C4-2B (cell line): ENCODE results near the gene LEF1.

ENCODE experiments used
- H3K27ac ChIP-seq: fragments of 450-650 bp; 2 replicates; pipeline ENCODE4 v1.5.1; 2017
- ZFX ChIP-seq: fragments of 450-650 bp; IDR thresholded peaks from 2 replicates; pipeline ENCODE4 v1.6.1; 2017
- TF ChIP-seq, protein P1 (sequence below): fragments of 450-650 bp; conservative IDR thresholded peaks from 2 replicates; pipeline ENCODE4 v1.5.1; 2017; ENCODE audit warnings: mild to moderate bottlenecking

Gene LEF1

DNA sequence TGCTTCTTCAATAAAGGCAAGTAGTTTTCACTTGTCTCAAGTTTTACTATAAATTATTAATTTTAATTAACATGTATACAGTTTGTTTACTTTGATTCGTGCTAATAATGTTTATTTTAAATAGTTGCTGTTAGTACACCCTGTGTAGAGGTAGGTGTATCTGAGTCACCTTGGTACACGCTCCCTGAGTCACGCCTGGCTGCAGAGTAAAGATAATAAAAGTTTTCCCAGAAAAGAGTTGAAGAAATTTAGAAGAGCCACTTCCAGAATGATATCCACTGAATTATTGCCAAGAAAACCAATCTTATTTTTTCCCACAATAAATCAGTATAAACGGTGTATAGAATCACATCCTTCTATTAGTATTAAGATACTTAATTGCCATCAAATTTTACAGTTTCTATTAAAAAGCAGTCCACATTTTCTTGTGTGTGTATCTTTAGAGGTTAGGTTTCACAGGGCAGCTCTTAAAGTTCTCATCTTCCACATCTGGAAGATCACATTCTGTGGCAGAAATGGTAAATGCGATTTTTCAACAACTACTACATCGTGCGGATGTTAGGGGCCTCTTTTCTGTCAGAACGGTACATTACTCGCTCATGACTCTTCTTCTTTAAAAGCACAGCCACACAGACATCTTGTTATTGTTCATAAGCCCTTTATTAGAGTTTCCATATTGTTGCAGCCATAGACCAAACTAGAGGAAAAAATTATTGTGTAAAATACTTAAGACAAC lies 123.6 kb downstream of the LEF1 start:
- no peak overlapping the region for H3K27ac ChIP-seq
- TF ChIP-seq, protein P1, sequence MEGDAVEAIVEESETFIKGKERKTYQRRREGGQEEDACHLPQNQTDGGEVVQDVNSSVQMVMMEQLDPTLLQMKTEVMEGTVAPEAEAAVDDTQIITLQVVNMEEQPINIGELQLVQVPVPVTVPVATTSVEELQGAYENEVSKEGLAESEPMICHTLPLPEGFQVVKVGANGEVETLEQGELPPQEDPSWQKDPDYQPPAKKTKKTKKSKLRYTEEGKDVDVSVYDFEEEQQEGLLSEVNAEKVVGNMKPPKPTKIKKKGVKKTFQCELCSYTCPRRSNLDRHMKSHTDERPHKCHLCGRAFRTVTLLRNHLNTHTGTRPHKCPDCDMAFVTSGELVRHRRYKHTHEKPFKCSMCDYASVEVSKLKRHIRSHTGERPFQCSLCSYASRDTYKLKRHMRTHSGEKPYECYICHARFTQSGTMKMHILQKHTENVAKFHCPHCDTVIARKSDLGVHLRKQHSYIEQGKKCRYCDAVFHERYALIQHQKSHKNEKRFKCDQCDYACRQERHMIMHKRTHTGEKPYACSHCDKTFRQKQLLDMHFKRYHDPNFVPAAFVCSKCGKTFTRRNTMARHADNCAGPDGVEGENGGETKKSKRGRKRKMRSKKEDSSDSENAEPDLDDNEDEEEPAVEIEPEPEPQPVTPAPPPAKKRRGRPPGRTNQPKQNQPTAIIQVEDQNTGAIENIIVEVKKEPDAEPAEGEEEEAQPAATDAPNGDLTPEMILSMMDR = no peak
- no peak for TF ChIP-seq ZFX

DNA sequence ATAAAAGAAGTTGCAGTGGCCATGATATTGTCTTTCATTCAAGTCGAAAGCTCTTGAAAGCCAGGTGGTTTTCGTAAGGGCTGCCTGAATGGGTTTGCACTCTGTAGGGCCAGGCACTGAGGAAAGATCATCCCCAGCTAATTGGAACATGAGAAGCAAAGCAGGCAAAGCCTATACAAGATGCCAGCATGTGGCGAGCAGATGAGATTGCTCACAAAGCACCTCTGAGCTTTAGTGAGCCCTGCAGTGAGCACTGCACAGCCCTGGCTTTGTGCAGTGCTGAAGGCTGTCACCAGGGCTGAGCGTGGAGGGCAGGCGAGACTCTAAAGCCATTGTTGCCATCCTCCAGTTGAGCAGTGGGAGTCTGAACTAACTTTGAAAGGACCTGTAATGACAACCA lies 125.2 kb downstream of the LEF1 start:
- TF ChIP-seq ZFX = no peak
- TF ChIP-seq, protein P1 = no peak
- H3K27ac ChIP-seq = no peak overlapping the region

DNA sequence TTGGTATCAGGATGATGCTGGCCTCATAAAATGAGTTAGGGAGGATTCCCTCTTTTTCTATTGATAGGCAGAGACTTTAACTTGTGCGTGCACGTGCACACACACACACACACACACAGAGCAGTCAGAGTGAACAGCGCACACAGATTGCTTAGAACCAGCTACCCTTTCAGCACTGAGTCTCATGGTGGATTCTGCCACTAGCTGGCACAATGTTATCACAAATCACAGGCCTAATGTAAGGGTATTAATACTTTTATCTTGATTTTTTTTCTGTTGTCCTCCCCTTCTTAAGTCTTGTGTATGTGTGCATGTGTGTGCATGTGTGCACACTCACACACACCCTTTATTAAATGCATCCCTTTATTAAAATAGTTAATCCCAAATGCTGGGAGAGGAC lies 125.8 kb downstream of the LEF1 start:
- TF ChIP-seq, protein P1 = no peak
- TF ChIP-seq ZFX = no peak
- no peak overlapping the region for H3K27ac ChIP-seq

DNA sequence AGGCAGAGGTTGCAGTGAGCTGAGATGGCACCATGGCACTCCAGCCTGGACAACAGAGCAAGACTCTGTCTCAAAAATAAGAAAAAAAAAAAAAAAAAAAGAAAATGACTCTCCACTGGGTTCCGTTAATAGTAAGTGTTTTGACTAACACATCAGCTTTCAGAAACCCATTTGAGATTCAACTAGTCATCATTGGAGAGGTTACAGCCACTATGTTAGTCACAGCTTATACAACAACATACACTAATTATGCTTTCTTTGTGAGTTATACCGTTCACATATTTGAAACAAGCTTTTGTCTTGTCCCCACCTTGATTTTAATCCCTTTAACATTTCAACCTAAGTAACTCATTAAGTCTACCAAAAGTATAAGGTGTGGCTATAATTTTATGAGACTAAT lies 130.8 kb downstream of the LEF1 start:
- TF ChIP-seq ZFX = no peak
- TF ChIP-seq, protein P1 = no peak
- no peak overlapping the region for H3K27ac ChIP-seq

DNA sequence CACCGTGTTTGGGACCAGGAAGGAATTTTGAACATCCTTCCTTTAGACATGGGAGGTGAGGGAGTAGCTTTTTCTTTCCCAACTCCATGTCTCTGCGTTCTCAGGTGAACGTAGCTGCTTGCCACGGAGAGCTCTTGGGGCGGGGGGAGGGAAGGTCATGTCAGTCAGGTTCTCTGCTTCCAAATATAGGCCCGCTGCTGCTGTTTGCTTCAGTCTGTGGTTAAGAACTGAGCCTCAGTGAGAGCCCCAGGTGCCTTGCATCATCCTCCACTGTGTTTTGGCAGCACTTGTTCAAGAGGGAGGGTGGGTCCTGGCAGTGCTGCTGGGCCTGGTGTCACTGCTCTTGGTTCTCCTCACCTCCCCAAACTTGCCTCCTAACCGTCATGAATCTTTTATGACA lies 132.5 kb downstream of the LEF1 start:
- H3K27ac ChIP-seq = no peak overlapping the region
- TF ChIP-seq ZFX = no peak
- TF ChIP-seq, protein P1 = no peak

DNA sequence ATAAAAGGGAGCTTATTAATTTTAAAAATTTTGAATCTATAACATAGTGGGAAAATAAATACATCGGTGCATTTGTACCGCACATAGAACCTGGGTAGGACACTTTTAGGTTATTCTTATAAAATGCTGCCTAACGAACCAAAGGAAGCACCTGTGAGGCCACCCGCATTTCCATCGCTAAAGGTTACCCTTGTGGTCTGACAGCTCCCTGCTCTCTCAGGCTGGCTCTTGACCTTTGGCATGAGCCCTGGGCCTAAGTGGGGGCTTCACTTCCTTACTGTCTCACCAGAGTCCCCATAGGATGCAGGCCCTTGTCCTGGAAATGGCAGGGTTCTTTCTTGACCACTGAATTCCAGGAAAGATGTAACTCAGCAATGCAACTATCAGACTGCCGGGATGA lies 133.0 kb downstream of the LEF1 start:
- TF ChIP-seq ZFX = no peak
- TF ChIP-seq, protein P1 = no peak
- H3K27ac ChIP-seq = no peak overlapping the region

DNA sequence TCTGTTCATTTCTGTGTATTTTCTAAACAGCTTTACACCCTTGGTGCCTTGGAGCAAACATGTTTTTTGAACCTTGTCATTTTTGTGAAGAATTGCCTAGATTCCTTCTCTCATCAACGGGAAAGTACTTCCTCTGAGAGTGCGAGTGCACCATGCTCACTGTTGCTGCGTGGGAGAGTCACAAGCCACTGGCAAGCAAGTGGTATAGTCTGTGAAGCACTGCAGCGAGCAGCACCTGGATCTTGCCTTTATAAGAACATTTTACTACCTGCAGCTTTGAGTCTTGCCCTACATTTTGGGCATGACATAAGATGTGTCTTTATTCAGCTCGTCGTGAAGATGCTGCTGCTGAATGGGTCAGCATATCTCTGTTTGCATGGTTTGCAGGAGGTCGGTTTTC lies 134.2 kb downstream of the LEF1 start:
- no peak overlapping the region for H3K27ac ChIP-seq
- TF ChIP-seq, protein P1 = no peak
- TF ChIP-seq ZFX = no peak
